DMS53 (cell line): ENCODE data around the gene ZNF503.
A peak's percentile ranks its signal among the peaks of the same experiment; 100 is the strongest.

Experiments used
- DNase-seq: peaks from one replicate; lab custom pipeline; 2025; lab: John Stamatoyannopoulos, UW

The ZNF503 gene

GRCh38 chr10:75406462-75407223 lies 5.1 kb upstream of the ZNF503 start:
- no peak for DNase-seq

GRCh38 chr10:75405598-75406461 lies 4.3 kb upstream of the ZNF503 start:
- DNase-seq: peak; percentile 42

GRCh38 chr10:75404815-75405597 lies 3.4 kb upstream of the ZNF503 start:
- DNase-seq: peak; percentile 66

- peak; percentile 91 for DNase-seq
Measured at GRCh38 chr10:75403939-75404814, 2.6 kb upstream of the ZNF503 start.

- DNase-seq: peak; percentile 82
Measured at GRCh38 chr10:75403144-75403938, 1.8 kb upstream of the ZNF503 start.

- peak; percentile 93 for DNase-seq
Measured at GRCh38 chr10:75402486-75403143, 1.1 kb upstream of the ZNF503 start.

- peak; percentile 92 for DNase-seq
Measured at GRCh38 chr10:75400771-75401568, 594 bp downstream of the ZNF503 start.

- peak; percentile 82 for DNase-seq
Measured at GRCh38 chr10:75400163-75400770, 1.3 kb downstream of the ZNF503 start.

- peak; percentile 91 for DNase-seq
Measured at GRCh38 chr10:75399461-75400162, 2.0 kb downstream of the ZNF503 start.

- DNase-seq: peak; percentile 85
Measured at GRCh38 chr10:75398692-75399460, 2.7 kb downstream of the ZNF503 start.

- peak; percentile 62 for DNase-seq
Measured at GRCh38 chr10:75398200-75398691, 3.3 kb downstream of the ZNF503 start.

- DNase-seq: peak; percentile 58
Measured at GRCh38 chr10:75397496-75398199, 3.9 kb downstream of the ZNF503 start.

GRCh38 chr10:75396631-75397495 lies 4.7 kb downstream of the ZNF503 start:
- DNase-seq: peak; percentile 82

GRCh38 chr10:75395932-75396630 lies 5.5 kb downstream of the ZNF503 start:
- DNase-seq: peak; percentile 82
